Measurements from ENCODE around the gene ITIH2.
A peak's percentile ranks its signal among the peaks of the same experiment; 100 is the strongest.
"Not testable (repeated sequence)": the region's sequence is repeated elsewhere in the genome, so short reads cannot be mapped to it uniquely, and the experiment has no call there.

Gene ITIH2

GRCh38 chr10:7703140-7703539 lies at the start of gene ITIH2:
TSS of gene ITIH2 (plus strand) at chr10:7703316. CDS start at chr10:7703435, 119 bp downstream.
- DNase-seq, result no peak

GRCh38 chr10:7657079-7657478 lies 46.0 kb upstream of the ITIH2 start:
- DNase-seq, result not testable (repeated sequence)

- DNase-seq, result no peak
These were observed 45.6 kb upstream of the ITIH2 start for GRCh38 chr10:7657552-7657951.

GRCh38 chr10:7659560-7659959 lies 43.6 kb upstream of the ITIH2 start:
- no peak for DNase-seq

- no peak for DNase-seq
These were observed 40.6 kb upstream of the ITIH2 start for GRCh38 chr10:7662522-7662921.

GRCh38 chr10:7664707-7665106 lies 38.4 kb upstream of the ITIH2 start:
- no peak for DNase-seq

GRCh38 chr10:7665767-7666166 lies 37.3 kb upstream of the ITIH2 start:
- no peak for DNase-seq

GRCh38 chr10:7666253-7667023 lies 36.7 kb upstream of the ITIH2 start, which contains the start of gene ITIH5:
TSS of gene ITIH5 (minus strand) at chr10:7666966. CDS start at chr10:7666892, 74 bp downstream.
- DNase-seq, result no peak

GRCh38 chr10:7667262-7668141 lies 35.6 kb upstream of the ITIH2 start:
- DNase-seq, result no peak

GRCh38 chr10:7670157-7670556 lies 33.0 kb upstream of the ITIH2 start:
- DNase-seq, result no peak

GRCh38 chr10:7672341-7673134 lies 30.6 kb upstream of the ITIH2 start:
- DNase-seq, result no peak

- DNase-seq, result no peak
These were observed 23.9 kb upstream of the ITIH2 start for GRCh38 chr10:7679256-7679655.

GRCh38 chr10:7680078-7680477 lies 23.0 kb upstream of the ITIH2 start:
- not testable (repeated sequence) for DNase-seq

- DNase-seq, result no peak
These were observed 16.6 kb upstream of the ITIH2 start for GRCh38 chr10:7686351-7687171.

GRCh38 chr10:7687228-7687907 lies 15.7 kb upstream of the ITIH2 start:
- peak; percentile 76 for DNase-seq

GRCh38 chr10:7689591-7689990 lies 13.5 kb upstream of the ITIH2 start:
- DNase-seq, result no peak

GRCh38 chr10:7690885-7691597 lies 12.1 kb upstream of the ITIH2 start:
- not testable (repeated sequence) for DNase-seq

GRCh38 chr10:7692368-7692767 lies 10.7 kb upstream of the ITIH2 start:
- not testable (repeated sequence) for DNase-seq

GRCh38 chr10:7693194-7693593 lies 9.9 kb upstream of the ITIH2 start:
- DNase-seq, result not testable (repeated sequence)

- DNase-seq, result no peak
These were observed 6.6 kb upstream of the ITIH2 start for GRCh38 chr10:7696545-7696944.

- no peak for DNase-seq
These were observed 5.7 kb upstream of the ITIH2 start for GRCh38 chr10:7697426-7697825.

Data from fibroblast of skin of right quadriceps (primary cell).